Measurements from ENCODE around the gene RPS6KB1. TPM values are rescaled to one million over a fixed set of nuclear protein-coding genes. Genes with fewer than 3 reads are reported as not detected.
"Not testable (repeated sequence)": the region's sequence is repeated elsewhere in the genome, so short reads cannot be mapped to it uniquely, and the experiment has no call there.

RPS6KB1 gene
- polyA plus RNA-seq, 1 of the 3 experiments (the other 2 are of a cell fraction) = 13.4 TPM

- TF ChIP-seq ZBTB33 (IDR thresholded peaks at IDR 0.05; ENCODE audit: borderline replicate concordance, low read depth) (no peak), NFIC (IDR thresholded peaks at IDR 0.05; ENCODE audit: borderline replicate concordance) (no peak), REST (IDR thresholded peaks at IDR 0.05; ENCODE audit: low read depth, low read length) (no peak), NRF1 (IDR thresholded peaks at IDR 0.05; ENCODE audit: low read depth, low read length) (no peak), EZH2phosphoT487 (IDR thresholded peaks at IDR 0.05; ENCODE audit: borderline replicate concordance, low read depth) (no peak)
These were observed 71.0 kb downstream of the RPS6KB1 start (continued) for GRCh38 chr17:59963738-59964481.

DNA sequence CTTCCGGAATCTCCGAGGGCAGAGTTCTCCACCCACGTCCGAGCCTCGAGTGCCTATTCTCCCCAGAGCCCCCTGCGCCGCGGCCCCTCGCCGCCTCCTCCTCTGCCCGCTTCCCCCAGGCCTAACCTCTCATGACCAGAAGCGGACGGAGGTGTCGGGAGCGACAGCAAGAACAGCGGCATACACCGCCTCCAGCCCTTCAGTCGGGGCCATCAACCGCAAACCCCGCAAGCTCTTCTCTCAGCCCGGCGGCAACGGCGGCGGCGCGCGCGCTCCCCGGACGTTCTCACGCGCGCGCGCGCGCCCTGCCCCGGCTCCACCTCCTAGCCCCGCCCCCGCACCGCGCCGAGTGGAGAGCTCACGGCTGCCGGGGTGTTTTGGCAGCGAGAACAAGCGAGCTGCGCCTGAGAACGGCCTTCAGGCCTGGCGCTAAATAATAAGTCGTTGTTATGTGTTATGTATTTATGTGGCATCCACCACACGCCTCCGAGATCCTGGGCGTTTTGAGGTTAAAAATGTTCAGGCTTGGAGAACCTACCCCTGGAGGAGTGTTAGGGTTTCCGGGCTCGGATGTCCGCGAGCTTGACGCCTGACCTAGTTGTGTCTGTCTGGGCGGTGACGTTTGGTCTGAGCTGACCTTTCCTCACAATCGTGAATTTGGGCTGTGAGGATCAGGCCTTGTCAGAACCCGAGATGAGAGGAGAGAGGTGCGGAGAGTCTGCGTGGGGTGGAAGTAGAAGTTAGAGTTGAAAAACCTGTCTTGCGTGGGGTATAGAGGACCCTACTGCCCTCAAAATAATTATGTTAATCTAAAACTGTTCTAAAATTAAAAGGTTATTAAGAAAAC is 71.8 kb downstream of the RPS6KB1 start, which contains the start of gene RNFT1:
TSS of gene RNFT1 (minus strand) at position 259 of the 847 bp plus-strand sequence. CDS start at position 182, 77 bp downstream.
- no peaks in the 10 kb centered on the region for H3K27me3 ChIP-seq (ENCODE audit: insufficient read depth)
- peak within 1 kb of the TSS; percentile 84 to 93 for H3K4me3 ChIP-seq (ENCODE audit: low read depth in 2 of 2, low read length in 1 of 2)
- peak; percentile 19; the same call in 1 of the 2 replicates for TF ChIP-seq MEF2A (IDR thresholded peaks at IDR 0.05; ENCODE audit: borderline replicate concordance, low read depth)
- TF ChIP-seq MAX (IDR thresholded peaks at IDR 0.05; ENCODE audit: low read depth) = peak; percentile 53; the same call in 1 of the 2 replicates
- peak; percentile 59; the same call in 1 of the 2 replicates for TF ChIP-seq MXI1 (IDR thresholded peaks at IDR 0.05; ENCODE audit: low read depth, low read length)
- TF ChIP-seq FOXJ3 (CRISPR knock-in tag; IDR thresholded peaks at IDR 0.05) = no peak
- TF ChIP-seq POLR2AphosphoS5 (IDR thresholded peaks at IDR 0.05; ENCODE audit: low read depth, low read length) = peak; percentile 86
- TF ChIP-seq NRF1 (IDR thresholded peaks at IDR 0.05; ENCODE audit: low read depth, low read length) = peak; percentile 64
- peak; percentile 7; the same call in 1 of the 2 replicates for TF ChIP-seq GABPA (IDR thresholded peaks at IDR 0.05; ENCODE audit: low read depth)
- no peak for TF ChIP-seq ZBTB33 (IDR thresholded peaks at IDR 0.05; ENCODE audit: borderline replicate concordance, low read depth)
- no peak for TF ChIP-seq RXRA (IDR thresholded peaks at IDR 0.05; ENCODE audit: borderline replicate concordance, low read depth)
- TF ChIP-seq TAF1 (IDR thresholded peaks at IDR 0.05; ENCODE audit: borderline replicate concordance, low read depth, low read length) = peak; percentile 62; the same call in 1 of the 2 replicates
- no peaks in the 10 kb centered on the region for H4K20me1 ChIP-seq (ENCODE audit: insufficient read depth)
- H2AFZ ChIP-seq (ENCODE audit: low read depth) = peak within 1 kb of the TSS; percentile 99
- H3K9me2 ChIP-seq = no peaks in the 10 kb centered on the region
- peak within 1 kb of the TSS; percentile 85 for H3K4me2 ChIP-seq
- peak within 1 kb of the TSS; percentile 80 to 84 for H3K27ac ChIP-seq (ENCODE audit: low read depth in 2 of 2, low read length in 1 of 2)
- POLR2A ChIA-PET = interaction anchor here (0.5 to 1.4 kb wide), 7 partner anchors 45 to 635 kb away, joined by 3 to 6 read pairs (median 3); partner anchors contain the start of genes HEATR6 and PPM1D
- peaks cover 0 to 15% of the 10 kb centered on the region in 2 experiments; a peak in 2 of 4 replicates for H3K4me1 ChIP-seq (ENCODE audit: control insufficient read depth in 1 of 2, insufficient read depth in 2 of 2, low read depth in 1 of 2, low read length in 1 of 2)
- H3K79me2 ChIP-seq (ENCODE audit: insufficient read depth) = 0 out of 2 replicates have a peak, but pooled peaks cover 9% of the 10 kb centered on the region
- peaks cover 11% of the 10 kb centered on the region for H3F3A ChIP-seq (replicated peaks; ENCODE audit: insufficient read depth)
- peak within 1 kb of the TSS; percentile 75 for H3K9ac ChIP-seq
- peak; percentile 98 for DNase-seq
- WGBS (ENCODE audit: low lambda C conversion rate) = 8% methylated on average over 41 of the region's 67 CpGs
- peaks cover 0 to 10% of the 10 kb centered on the region in 2 experiments for H3K36me3 ChIP-seq (replicated peaks in 1 of 2; ENCODE audit: control insufficient read depth in 1 of 2, insufficient read depth in 2 of 2, low read length in 1 of 2)
- H3K9me3 ChIP-seq = no peaks in the 10 kb centered on the region
- CTCF ChIA-PET = interaction anchor here (0.6 to 1.7 kb wide), 7 partner anchors 10 to 1634 kb away, joined by 3 to 8 read pairs (median 3); no protein-coding TSS in a partner anchor

- CTCF ChIA-PET = interaction anchor here (0.9 to 1.9 kb wide), 2 partner anchors 58 to 65 kb away, joined by 3 to 5 read pairs; no protein-coding TSS in a partner anchor
- H3K4me2 ChIP-seq; H3K9me2 ChIP-seq; POLR2A ChIA-PET; H3K4me1 ChIP-seq (ENCODE audit: control insufficient read depth in 1 of 2, insufficient read depth in 2 of 2, low read depth in 1 of 2, low read length in 1 of 2); H2AFZ ChIP-seq (ENCODE audit: low read depth); H3K9ac ChIP-seq; H3K36me3 ChIP-seq (replicated peaks in 1 of 2; ENCODE audit: control insufficient read depth in 1 of 2, insufficient read depth in 2 of 2, low read length in 1 of 2); H3K27me3 ChIP-seq (ENCODE audit: insufficient read depth); H3K4me3 ChIP-seq (ENCODE audit: low read depth in 2 of 2, low read length in 1 of 2); H3K79me2 ChIP-seq (ENCODE audit: insufficient read depth); DNase-seq; H4K20me1 ChIP-seq (ENCODE audit: insufficient read depth); H3K9me3 ChIP-seq; H3K27ac ChIP-seq (ENCODE audit: low read depth in 2 of 2, low read length in 1 of 2); H3F3A ChIP-seq (replicated peaks; ENCODE audit: insufficient read depth): not testable (repeated sequence)
- WGBS (ENCODE audit: low lambda C conversion rate) = 84% methylated on average over 2 of the region's 2 CpGs
These were observed 78.8 kb downstream of the RPS6KB1 start for GRCh38 chr17:59971771-59972170.
